Liver (tissue), 3 donors: ENCODE results near the gene IGLL5.

Experiments
- CTCF ChIP-seq: fragments of 150-350 bp; IDR thresholded peaks from 2 replicates; pipeline ENCODE4 v1.5.1; 2017; ENCODE audit warnings: improper control_type of control experiment, low read depth, low read length; ENCODE audit not compliant: missing input control
- EGR1 ChIP-seq, 2 donors: IDR thresholded peaks; 2 replicates each; pipeline ENCODE4 v1.6.1; 2016 to 2018; ENCODE audit warnings: antibody characterized with exemption in 2 of 2, low read depth in 2 of 2
- GABPA ChIP-seq, 2 donors: IDR thresholded peaks in 1 of 2; conservative IDR thresholded peaks in 1 of 2; 2 replicates each; pipeline ENCODE4 v1.6.1; 2016; ENCODE audit warnings: antibody characterized with exemption in 2 of 2, mild to moderate bottlenecking in 1 of 2, moderate library complexity in 1 of 2
- JUND ChIP-seq, 2 donors: IDR thresholded peaks; 2 replicates each; pipeline ENCODE4 v1.6.1; 2016; ENCODE audit warnings: antibody characterized with exemption in 2 of 2
- MAX ChIP-seq: IDR thresholded peaks from 2 replicates; pipeline ENCODE4 v1.6.1; 2016; ENCODE audit warnings: antibody characterized with exemption
- NR2F2 ChIP-seq: IDR thresholded peaks from 2 replicates; pipeline ENCODE4 v1.6.1; 2016; ENCODE audit warnings: antibody characterized with exemption
- RAD21 ChIP-seq, 2 donors: IDR thresholded peaks; 2 replicates each; pipeline ENCODE4 v1.6.1; 2016; ENCODE audit warnings: antibody characterized with exemption in 2 of 2, mild to moderate bottlenecking in 2 of 2
- REST ChIP-seq: IDR thresholded peaks from 2 replicates; pipeline ENCODE4 v1.6.1; 2016; ENCODE audit warnings: antibody characterized with exemption, mild to moderate bottlenecking
- RXRA ChIP-seq, 2 donors: IDR thresholded peaks; 2 replicates each; pipeline ENCODE4 v1.6.1; 2017 to 2018; ENCODE audit warnings: antibody characterized with exemption in 2 of 2, mild to moderate bottlenecking in 1 of 2
- SP1 ChIP-seq: IDR thresholded peaks from 2 replicates; pipeline ENCODE4 v1.6.1; 2018; ENCODE audit warnings: antibody characterized with exemption, mild to moderate bottlenecking
- TAF1 ChIP-seq: conservative IDR thresholded peaks from 2 replicates; pipeline ENCODE4 v1.6.1; 2016; ENCODE audit warnings: antibody characterized with exemption, mild to moderate bottlenecking
- YY1 ChIP-seq: IDR thresholded peaks from 2 replicates; pipeline ENCODE4 v1.6.1; 2016; ENCODE audit warnings: antibody characterized with exemption, mild to moderate bottlenecking
- ZBTB33 ChIP-seq: IDR thresholded peaks from 2 replicates; pipeline ENCODE4 v1.6.1; 2016; ENCODE audit warnings: antibody characterized with exemption
- donor health status: healthy.
- donor health status: healthy.

GRCh38 chr22:22922954-22923319 lies 35.3 kb downstream of the IGLL5 start:
- no peak for TF ChIP-seq CTCF
- TF ChIP-seq RXRA (IDR thresholded peaks at IDR 0.05), result no peak
- TF ChIP-seq RAD21 (IDR thresholded peaks at IDR 0.05), result no peak
- TF ChIP-seq SP1, result no peak
- no peak for TF ChIP-seq MAX
- TF ChIP-seq JUND (IDR thresholded peaks at IDR 0.05), result no peak
- TF ChIP-seq REST, result no peak
- no peak for TF ChIP-seq GABPA (IDR thresholded peaks at IDR 0.05 in 1 of 2, conservative IDR thresholded peaks at IDR 0.05 in 1 of 2)
- TF ChIP-seq ZBTB33, result no peak
- no peak for TF ChIP-seq NR2F2
- TF ChIP-seq EGR1 (IDR thresholded peaks at IDR 0.05; ENCODE audit: low read depth in 2 of 2), result no peak
- no peak for TF ChIP-seq TAF1
- TF ChIP-seq YY1, result no peak
